Stomach (tissue), 9 donors: ENCODE results near the gene NKX6-2. TPM values are rescaled to one million over a fixed set of nuclear protein-coding genes. Genes with fewer than 3 reads are reported as not detected.

Source experiments
- DNase-seq, 2 donors: peaks; one replicate each; pipeline versions ENCODE4 v3.0.0 to v3.0.0-alpha.2; 2013 to 2019
- H3K27ac ChIP-seq, 5 donors: fragments of 200-600 bp in 4 of 5; sonication (generic) in 4 of 5; one replicate each; pipeline ENCODE4 v1.5.1; 2013 to 2019; ENCODE audit warnings: mild to moderate bottlenecking in 1 of 5, moderate library complexity in 1 of 5
- H3K27me3 ChIP-seq, 3 donors: fragments of 200-600 bp; sonication (generic); one replicate each; pipeline ENCODE4 v1.5.1; 2017 to 2019; ENCODE audit warnings: mixed run types in 1 of 3
- H3K36me3 ChIP-seq, 4 donors: fragments of 200-600 bp; sonication (generic); 1 replicate in 3 of 4; 2 replicates in 1 of 4; pipeline ENCODE4 v1.5.1; 2016 to 2019
- H3K4me1 ChIP-seq, 4 donors: fragments of 200-600 bp; sonication (generic); one replicate each; pipeline ENCODE4 v1.5.1; 2016 to 2019
- H3K4me3 ChIP-seq, 4 donors: fragments of 200-600 bp; sonication (generic) in 3 of 4; one replicate each; pipeline ENCODE4 v1.5.1; 2016 to 2019; ENCODE audit warnings: mild to moderate bottlenecking in 1 of 4
- H3K9me3 ChIP-seq, 4 donors: fragments of 200-600 bp; sonication (generic); one replicate each; pipeline ENCODE4 v1.5.1; 2016 to 2019
- EP300 ChIP-seq: sonication (generic); formaldehyde crosslinking; IDR thresholded peaks from one replicate; pipeline ENCODE4 v1.6.1; 2017; ENCODE audit warnings: antibody characterized with exemption
- POLR2A ChIP-seq, 4 donors: fragments of 450-650 bp; IDR thresholded peaks; one replicate each; pipeline ENCODE4 v1.6.1; 2016; ENCODE audit warnings: antibody characterized with exemption in 4 of 4, control low read depth in 2 of 4, mild to moderate bottlenecking in 1 of 4, moderate library complexity in 1 of 4
- POLR2AphosphoS5 ChIP-seq, 3 donors: sonication (generic); formaldehyde crosslinking; IDR thresholded peaks; one replicate each; pipeline ENCODE4 v1.6.1; 2016; ENCODE audit warnings: antibody characterized with exemption in 3 of 3
- WGBS, 5 donors: extraction: QIAGEN DNeasy Blood & Tissue Kit in 3 of 5; methylation state at CpG; one replicate each; pipeline versions ENCODE4 v1.1.5 to v1.1.7; 2013 to 2018; 5-methylcytosine and 5-hydroxymethylcytosine counted together
- intact Hi-C: fragments of 100-400 bp; cut with DNase I; formaldehyde crosslinking; loops from one replicate; pipeline ENCODE4 v1.15.1; 2023; ENCODE audit warnings: low total_unique reads
- polyA plus RNA-seq, 3 donors: library from polyadenylated mRNA; stranded (reverse); fragments of 200-250 nt; gene quantifications; one replicate each; pipeline ENCODE4 v1.2.3, GENCODE V29; 2013
- total RNA-seq, 5 donors: library from RNA; depleted of rRNA; stranded (reverse); fragments of >200 nt; gene quantifications; one replicate each; pipeline versions ENCODE4 v1.1.0 to v1.2.3, GENCODE V29; 2014 to 2016
- TF ChIP-seq, protein P1 (sequence below), 7 experiments: fragments of 450-650 bp in 4 of 7; fragments of 200-600 bp in 3 of 7; sonication (generic) in 3 of 7; IDR thresholded peaks; one replicate each; pipeline ENCODE4 v1.5.1; 2016 to 2019; ENCODE audit warnings: antibody characterized with exemption in 7 of 7, control low read depth in 2 of 7, mild to moderate bottlenecking in 1 of 7
- donor health status: healthy with polysubstance abuse.
- donor health status: Bipolar disorder and iron deficiency.
- donor health status: healthy.

Gene NKX6-2
- total and polyA plus RNA-seq, 8 donors: 0.65 to 75.8 (median 10.0) TPM; not detected in 2

DNA sequence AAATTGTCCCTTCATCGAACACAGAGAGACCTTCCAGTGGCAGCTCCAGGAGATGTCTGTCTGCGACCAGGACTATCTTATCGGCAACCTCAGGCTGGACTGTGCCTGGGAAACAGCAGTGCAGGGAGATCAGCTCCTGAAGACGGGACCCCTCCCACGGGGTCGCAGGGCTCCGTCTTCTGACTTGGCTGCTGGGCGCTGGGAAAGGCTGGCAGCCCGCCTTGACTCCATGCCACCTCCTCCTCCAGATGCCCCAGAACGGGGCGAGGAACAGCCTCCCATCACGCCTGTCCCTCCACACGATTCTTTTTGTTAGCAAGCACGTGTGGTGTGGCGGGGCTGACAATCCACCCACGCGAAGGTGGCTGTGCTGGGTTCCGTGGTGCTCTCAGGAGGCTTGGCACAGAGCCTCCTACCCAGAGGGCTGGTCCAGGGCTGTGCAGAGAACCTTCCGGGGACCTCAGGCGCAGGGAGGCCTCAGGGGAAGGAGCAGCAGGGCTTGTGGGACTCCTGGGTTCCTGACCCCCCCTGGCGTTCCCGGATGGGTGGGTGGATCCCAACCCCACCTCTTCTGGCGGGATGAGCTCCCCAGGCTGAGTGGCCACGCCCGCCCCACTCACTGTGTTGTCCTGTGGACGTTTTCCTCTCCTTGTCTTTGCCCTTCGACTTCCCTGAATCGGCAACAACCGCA lies 47.6 kb upstream of the NKX6-2 start:
- Histone ChIP-seq H3K4me1 (peaks cover 9 to 12% (median 11%) of the 10 kb centered on the region in 4 donors), H3K27me3 (peaks cover 5 to 53% (median 35%) of the 10 kb centered on the region in 3 donors), H3K36me3 (no peaks in the 10 kb centered on the region), H3K27ac (no peak overlapping the region), H3K9me3 (no peaks in the 10 kb centered on the region), H3K4me3 (no peak overlapping the region)
- intact Hi-C loops: no loop called here
- no peak for TF ChIP-seq POLR2AphosphoS5 (IDR thresholded peaks at IDR 0.05)
- TF ChIP-seq, protein P1, sequence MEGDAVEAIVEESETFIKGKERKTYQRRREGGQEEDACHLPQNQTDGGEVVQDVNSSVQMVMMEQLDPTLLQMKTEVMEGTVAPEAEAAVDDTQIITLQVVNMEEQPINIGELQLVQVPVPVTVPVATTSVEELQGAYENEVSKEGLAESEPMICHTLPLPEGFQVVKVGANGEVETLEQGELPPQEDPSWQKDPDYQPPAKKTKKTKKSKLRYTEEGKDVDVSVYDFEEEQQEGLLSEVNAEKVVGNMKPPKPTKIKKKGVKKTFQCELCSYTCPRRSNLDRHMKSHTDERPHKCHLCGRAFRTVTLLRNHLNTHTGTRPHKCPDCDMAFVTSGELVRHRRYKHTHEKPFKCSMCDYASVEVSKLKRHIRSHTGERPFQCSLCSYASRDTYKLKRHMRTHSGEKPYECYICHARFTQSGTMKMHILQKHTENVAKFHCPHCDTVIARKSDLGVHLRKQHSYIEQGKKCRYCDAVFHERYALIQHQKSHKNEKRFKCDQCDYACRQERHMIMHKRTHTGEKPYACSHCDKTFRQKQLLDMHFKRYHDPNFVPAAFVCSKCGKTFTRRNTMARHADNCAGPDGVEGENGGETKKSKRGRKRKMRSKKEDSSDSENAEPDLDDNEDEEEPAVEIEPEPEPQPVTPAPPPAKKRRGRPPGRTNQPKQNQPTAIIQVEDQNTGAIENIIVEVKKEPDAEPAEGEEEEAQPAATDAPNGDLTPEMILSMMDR (IDR thresholded peaks at IDR 0.05): no peak
- TF ChIP-seq EP300: no peak
- WGBS, 5 donors: 49 to 68% (median 57%) methylated on average over 26 to 29 of the region's 29 CpGs
- DNase-seq: no peak

DNA sequence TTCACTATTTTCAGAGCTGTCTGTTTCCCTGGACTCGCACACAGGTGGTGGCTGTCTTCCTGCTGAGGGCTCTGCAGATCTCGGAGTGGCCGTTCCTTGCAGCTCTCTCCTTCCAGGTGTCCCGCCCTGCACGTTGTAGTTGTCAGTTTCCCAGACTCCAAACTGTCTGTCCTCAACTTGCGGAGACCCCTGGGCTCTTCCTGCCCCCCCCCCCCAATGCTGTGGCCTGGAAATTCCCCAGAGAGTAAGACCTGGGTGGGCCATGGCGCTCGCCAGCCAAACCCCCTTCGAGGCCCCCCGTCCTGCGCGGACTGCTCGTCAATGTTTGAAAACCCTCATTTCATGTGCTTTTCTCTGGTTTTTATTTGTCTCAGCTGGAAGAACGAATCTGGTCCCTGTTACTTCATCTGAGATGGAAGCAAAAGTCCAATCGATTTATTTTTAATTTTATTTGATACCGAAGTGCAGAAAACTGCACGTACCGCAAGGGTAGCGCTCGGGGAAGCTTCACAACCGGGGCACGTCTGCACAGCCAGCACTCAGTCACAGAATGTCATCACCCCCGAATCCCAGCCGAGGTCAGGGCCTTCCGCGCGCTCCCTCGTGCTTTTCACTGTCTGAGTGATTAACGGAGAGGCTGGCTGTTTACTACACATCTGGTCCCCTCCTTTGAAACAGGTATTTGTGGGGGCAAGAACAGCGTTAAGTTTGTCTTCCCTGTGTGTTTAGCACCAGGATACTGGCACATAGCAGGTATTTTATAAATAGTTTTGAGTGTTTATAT lies 46.4 kb upstream of the NKX6-2 start:
- TF ChIP-seq EP300 (no peak), POLR2AphosphoS5 (IDR thresholded peaks at IDR 0.05) (no peak), POLR2A (IDR thresholded peaks at IDR 0.05) (no peak)
- TF ChIP-seq, protein P1 (IDR thresholded peaks at IDR 0.05): no peak
- no peaks in the 10 kb centered on the region for H3K36me3 ChIP-seq
- DNase-seq: no peak
- H3K4me3 ChIP-seq: no peak overlapping the region
- H3K27ac ChIP-seq: no peak overlapping the region
- H3K9me3 ChIP-seq: no peaks in the 10 kb centered on the region
- intact Hi-C loops: no loop called here
- H3K4me1 ChIP-seq: peaks cover 9 to 12% (median 11%) of the 10 kb centered on the region in 4 donors
- WGBS, 5 donors: 42 to 60% (median 55%) methylated on average over 29 to 30 of the region's 30 CpGs
- H3K27me3 ChIP-seq: peaks cover 5 to 53% (median 35%) of the 10 kb centered on the region in 3 donors

DNA sequence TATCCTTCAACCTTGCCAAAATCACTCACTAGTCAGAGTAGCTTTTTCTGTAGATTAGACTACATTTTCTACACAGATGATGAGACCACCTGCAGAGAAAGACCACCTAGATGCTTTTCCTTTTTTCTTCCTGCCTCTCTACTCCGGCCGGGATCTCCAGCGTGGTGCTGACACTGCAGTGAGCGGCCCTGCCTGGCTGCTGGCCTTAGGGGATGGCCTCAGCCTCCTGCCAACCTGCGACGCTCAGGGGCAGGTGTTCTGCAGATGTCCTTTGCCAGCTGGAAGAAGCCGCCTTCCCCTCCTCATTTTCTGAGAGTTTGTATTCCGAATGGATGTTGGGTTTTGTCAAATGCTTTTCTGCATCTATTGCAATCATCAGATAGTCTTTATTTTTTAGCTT lies 43.5 kb upstream of the NKX6-2 start:
- H3K4me3 ChIP-seq: no peak overlapping the region
- intact Hi-C loops: no loop called here
- H3K27me3 ChIP-seq: peaks cover 5 to 25% (median 13%) of the 10 kb centered on the region in 3 donors
- TF ChIP-seq, protein P1 (IDR thresholded peaks at IDR 0.05): no peak
- no peak for TF ChIP-seq EP300
- no peak for TF ChIP-seq POLR2AphosphoS5 (IDR thresholded peaks at IDR 0.05)
- TF ChIP-seq POLR2A (IDR thresholded peaks at IDR 0.05): no peak
- H3K36me3 ChIP-seq: no peaks in the 10 kb centered on the region
- no peak overlapping the region for H3K27ac ChIP-seq
- no peaks in the 10 kb centered on the region for H3K4me1 ChIP-seq
- DNase-seq: no peak
- H3K9me3 ChIP-seq: peaks cover 0 to 7% (median 0%) of the 10 kb centered on the region in 4 donors
- 67 to 82% (median 79%) methylated on average over 8 of the region's 8 CpGs for WGBS, 5 donors

DNA sequence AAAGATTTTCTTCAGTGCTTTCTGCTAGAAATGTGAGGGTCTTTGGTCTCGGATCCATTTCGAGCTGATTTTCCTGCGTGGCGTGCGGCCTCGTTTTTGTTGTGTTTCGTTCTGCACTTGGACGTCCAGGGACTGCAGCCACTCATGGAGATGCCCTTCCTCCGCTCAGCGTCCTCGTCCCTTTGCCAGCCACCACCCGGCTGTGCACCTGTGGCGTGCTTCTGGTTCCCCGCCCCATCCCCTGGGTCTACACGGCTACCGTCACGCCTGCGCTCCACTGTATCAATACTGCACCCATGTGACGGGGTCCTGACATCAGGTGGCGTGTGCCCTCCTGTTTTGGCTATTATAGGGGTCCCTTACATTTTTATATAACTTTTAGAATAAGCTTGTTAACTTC lies 42.7 kb upstream of the NKX6-2 start:
- Histone ChIP-seq H3K27ac (no peak overlapping the region), H3K4me3 (no peak overlapping the region), H3K9me3 (peaks cover 0 to 7% (median 0%) of the 10 kb centered on the region in 4 donors), H3K4me1 (no peaks in the 10 kb centered on the region), H3K36me3 (no peaks in the 10 kb centered on the region), H3K27me3 (peaks cover 4 to 18% (median 9%) of the 10 kb centered on the region in 3 donors)
- no peak for DNase-seq
- 85 to 95% (median 93%) methylated on average over 20 of the region's 20 CpGs for WGBS, 5 donors
- TF ChIP-seq, protein P1 (IDR thresholded peaks at IDR 0.05): no peak
- TF ChIP-seq POLR2A (IDR thresholded peaks at IDR 0.05) (no peak), POLR2AphosphoS5 (IDR thresholded peaks at IDR 0.05) (no peak), EP300 (no peak)
- intact Hi-C loops: no loop called here
